UCSD-AML1 (cell line): Measurements from ENCODE around the gene LYSMD1.
"Not testable (repeated sequence)": the region's sequence is repeated elsewhere in the genome, so short reads cannot be mapped to it uniquely, and the experiment has no call there.

Experiments
- DNase-seq: peaks from one replicate; lab custom pipeline; 2025; ENCODE audit not compliant: unreplicated experiment; lab: John Stamatoyannopoulos, UW

The LYSMD1 gene, protein sequence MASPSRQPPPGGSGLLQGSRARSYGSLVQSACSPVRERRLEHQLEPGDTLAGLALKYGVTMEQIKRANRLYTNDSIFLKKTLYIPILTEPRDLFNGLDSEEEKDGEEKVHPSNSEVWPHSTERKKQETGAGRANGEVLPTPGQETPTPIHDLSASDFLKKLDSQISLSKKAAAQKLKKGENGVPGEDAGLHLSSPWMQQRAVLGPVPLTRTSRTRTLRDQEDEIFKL

DNA sequence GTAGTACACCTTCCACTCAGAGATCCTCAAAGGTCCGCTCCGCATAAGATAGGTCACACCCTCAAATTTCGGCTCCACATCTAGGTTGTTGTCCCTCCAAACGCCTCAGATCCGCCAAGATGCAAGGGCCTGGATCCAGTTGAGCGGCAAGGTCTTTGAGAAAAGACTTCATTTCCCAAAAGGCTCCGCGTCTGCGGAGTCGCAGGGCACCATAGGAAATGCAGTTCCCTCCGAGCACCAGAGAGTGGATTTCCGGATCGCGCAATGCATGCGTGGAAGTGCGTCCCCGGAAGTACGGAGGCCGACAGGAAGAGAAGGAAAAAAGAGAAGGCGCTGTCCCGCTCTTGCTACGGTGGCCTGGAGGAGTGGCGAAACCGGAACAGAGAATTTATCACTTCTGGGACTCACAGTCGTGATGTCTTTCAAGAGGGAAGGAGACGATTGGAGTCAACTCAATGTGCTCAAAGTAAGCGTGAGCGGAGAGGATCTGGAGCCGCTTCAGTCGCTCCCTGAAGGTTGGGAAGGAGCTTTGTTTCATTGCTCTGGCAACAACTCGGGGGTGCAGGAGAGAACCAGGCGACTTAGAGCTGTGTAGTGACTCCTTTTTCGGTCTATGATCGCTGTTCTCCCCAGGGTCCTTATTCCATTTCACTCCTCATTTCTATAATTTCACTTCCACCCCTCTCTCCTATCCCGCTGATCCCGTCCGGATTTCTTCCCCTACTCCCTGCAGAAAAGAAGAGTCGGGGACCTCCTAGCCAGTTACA lies at the start of gene LYSMD1, which contains the start of gene SCNM1:
Gene LYSMD1, minus strand, starts transcription at position 165 of the 767 bp plus-strand sequence. CDS start 644 bp downstream, outside the sequence.
Gene SCNM1, plus strand, starts transcription at position 407 of the 767 bp plus-strand sequence. Its CDS starts 9 bp downstream, at position 416.
- DNase-seq: peak; percentile 96

GRCh38 chr1:151213560-151213959 lies 47.9 kb upstream of the LYSMD1 start:
- no peak for DNase-seq

GRCh38 chr1:151211972-151212705 lies 46.4 kb upstream of the LYSMD1 start:
- DNase-seq: no peak

DNA sequence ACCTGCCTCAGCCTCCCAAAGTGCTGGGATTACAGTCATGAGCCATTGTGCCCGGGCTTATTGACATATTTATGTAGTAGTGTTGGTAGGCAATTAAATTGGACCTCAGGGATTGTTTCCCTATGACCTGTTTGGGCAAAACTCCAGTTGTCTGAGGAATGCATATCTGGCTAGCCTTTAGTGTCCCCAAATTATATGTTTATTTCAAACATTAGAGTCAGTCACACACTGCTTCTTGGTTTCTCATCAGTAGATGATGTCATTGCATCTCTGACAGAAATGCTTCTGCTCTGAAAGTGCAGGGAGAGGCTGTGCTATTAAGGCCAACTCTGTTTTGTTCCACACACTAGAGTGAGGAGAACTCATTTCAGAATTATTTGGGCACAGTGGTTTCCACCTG lies 45.1 kb upstream of the LYSMD1 start:
- no peak for DNase-seq

DNA sequence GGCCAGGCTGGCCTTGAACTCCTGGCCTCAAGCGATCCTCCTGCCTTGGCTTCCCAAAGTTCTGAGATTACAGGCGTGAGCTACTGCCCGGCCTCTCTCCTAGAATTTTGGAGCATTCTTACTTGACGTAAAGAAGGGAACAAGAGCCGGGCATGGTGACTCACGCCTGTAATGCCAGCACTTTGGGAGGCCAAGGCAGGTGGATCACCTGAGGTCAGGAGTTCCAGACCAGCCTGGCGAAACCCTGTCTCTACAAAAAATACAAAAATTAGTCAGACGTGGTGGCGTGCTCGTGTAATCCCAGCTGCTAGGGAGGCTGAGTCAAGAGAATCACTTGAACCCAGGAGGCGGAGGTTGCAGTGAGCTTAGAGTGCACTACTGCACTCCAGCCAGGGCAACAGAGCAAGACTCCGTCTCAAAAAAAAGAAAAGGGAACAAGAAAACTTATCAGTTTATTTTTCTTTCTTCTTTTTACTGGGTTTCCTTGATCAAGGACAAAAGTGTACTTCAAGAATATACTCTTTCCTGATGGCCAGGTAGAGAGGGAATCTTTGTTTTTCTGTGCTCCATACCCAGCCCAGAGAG lies 39.8 kb upstream of the LYSMD1 start:
- not testable (repeated sequence) for DNase-seq

DNA sequence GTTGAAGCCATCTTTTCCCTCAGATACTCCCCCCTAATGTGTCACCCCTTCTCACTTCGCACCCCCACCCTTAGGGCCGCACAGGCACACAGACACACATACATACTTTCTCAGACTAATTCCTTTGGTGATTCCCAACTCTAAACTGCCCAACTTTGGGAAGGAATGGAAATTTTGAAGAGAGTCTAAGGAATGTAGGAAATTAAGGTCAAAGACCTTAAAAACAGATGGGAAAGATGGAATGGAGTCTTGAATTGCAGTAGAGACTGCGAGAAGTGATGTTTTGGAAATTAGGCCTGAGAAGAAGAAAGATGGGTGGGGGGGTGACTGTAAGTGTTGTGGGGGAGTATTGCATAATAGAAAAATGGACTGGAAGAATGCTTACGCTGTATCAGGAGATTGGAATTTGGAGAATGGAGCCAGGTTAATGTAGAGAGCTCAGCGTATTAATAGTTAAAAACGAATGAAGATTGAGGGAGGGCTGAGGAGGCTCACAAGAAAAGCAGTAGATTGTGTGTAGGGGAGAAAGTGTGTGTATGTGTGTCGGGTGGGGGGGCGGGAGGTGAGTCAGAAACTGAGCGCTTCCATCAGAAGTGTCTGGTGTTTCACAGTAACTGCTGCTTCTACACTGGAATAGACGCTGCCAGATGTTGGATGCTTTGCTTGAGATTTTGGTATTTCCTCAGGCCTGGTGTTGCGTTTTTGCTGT lies 34.3 kb upstream of the LYSMD1 start:
- DNase-seq: no peak

- peak; percentile 97 for DNase-seq
Measured at GRCh38 chr1:151198254-151199127, 32.8 kb upstream of the LYSMD1 start, which contains the start of gene PIP5K1A. Gene PIP5K1A, plus strand, starts transcription at chr1:151198552. Its CDS starts 445 bp downstream, at chr1:151198997.

- DNase-seq: no peak
Measured at GRCh38 chr1:151197863-151198253, 32.2 kb upstream of the LYSMD1 start.

GRCh38 chr1:151196292-151196800 lies 30.6 kb upstream of the LYSMD1 start:
- DNase-seq: peak; percentile 25

GRCh38 chr1:151194894-151195594 lies 29.3 kb upstream of the LYSMD1 start:
- DNase-seq: not testable (repeated sequence)

DNA sequence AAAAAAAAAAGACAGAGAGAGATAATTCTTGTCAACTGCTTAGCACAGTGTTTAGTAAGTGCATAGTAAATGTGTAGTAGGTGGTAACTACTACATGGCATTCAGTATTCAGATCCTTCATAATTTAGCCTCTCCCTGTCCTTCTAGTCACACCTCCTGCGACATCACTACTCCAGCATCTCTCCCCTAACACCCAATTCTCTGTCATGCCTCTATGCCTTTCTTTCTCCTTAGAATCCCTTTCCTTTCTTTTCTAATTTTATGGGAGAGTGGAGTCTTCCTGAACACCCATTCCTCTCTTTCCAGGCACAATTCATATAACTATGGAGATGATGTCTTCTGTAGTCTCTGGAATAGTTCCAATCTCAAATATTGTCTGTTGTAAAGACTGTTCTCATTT lies 28.2 kb upstream of the LYSMD1 start:
- no peak for DNase-seq

DNA sequence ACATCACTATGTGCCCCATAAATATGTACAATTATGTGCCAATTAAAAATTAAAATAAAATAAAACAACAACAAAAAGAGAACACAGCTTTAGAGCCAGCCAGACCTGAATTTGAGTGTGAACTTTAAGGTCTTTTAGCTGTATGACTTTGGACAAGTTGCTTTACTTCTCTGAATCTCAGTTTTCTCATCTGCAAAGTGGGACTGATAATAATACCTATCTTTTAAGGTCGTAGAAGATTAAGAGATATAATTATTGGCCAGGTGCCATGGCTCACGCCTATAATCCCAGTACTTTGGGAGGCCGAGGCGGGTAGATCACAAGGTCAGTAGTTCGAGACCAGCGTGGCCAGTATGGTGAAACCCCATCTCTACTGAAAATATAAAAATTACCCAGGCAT lies 27.6 kb upstream of the LYSMD1 start:
- DNase-seq: no peak

DNA sequence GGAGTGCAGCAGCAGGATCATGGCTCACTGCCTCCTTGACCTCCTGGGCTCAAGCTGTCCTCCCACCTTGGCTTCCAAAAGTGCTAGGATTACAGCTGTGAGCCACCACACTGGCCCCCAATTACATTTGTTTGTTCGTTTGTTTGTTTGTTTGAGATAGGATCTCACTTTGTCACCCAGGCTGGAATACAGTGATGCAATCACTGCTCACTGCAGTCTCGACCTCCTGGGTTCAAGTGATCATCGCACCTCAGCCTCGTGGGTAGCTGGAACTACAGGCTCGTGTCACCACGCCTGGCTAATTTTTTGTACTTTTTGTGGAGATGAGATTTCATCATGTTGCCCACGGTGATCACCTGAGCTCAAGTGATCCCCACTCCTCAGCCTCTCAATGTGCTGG lies 26.3 kb upstream of the LYSMD1 start:
- no peak for DNase-seq

DNA sequence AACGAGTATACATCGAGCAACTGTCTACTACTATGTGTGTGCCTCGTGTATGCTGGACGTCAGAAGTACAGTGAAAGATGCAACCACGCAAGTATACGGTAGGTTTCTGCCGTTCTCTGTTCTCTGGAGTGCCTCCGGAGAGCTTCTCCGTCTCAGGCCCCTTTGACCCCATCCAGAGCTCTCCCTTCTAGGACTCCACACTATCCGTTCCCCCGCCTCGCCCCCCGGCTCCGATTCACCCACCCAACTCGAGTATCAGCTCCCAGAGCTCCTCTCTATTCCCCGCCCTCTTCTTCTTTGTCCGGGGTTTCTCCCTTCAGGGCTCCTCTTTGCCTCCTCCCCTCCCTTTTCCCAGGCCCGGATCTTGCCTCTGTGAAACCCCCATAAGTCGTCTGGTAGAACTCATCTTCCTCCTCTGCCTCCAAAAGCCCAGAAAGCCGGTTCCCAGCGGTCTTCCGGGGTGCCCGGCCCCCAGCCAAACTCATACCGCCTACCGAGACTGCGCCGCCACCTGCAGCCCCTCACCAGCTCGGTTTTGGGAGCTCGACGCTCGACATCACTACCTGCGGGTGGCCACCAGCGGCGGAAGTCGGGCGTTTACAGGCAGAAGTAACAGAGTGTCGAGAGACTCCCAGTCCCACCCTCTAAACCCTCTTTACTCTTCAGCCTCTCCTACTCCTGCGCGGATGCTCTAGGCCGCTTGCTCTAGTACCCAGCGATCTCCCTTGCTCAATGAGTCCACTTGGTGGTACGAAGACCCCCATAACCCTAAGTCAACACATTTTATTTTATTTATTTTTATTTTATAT lies 24.1 kb upstream of the LYSMD1 start, which contains the start of gene VPS72:
Gene VPS72, minus strand, starts transcription at position 561 of the 809 bp plus-strand sequence. Its CDS starts 76 bp downstream, at position 485.
- peak; percentile 86 for DNase-seq

- not testable (repeated sequence) for DNase-seq
Measured at GRCh38 chr1:151188667-151189066, 23.0 kb upstream of the LYSMD1 start.

- DNase-seq: no peak
Measured at GRCh38 chr1:151187205-151187604, 21.5 kb upstream of the LYSMD1 start.

GRCh38 chr1:151184211-151184610 lies 18.5 kb upstream of the LYSMD1 start:
- no peak for DNase-seq
